HFFc6 (cell line): ENCODE measurements around the gene HHAT. TPM values are rescaled to one million over a fixed set of nuclear protein-coding genes. Genes with fewer than 3 reads are reported as not detected.

Experiments used
- DNase-seq: peaks from one replicate; pipeline ENCODE4 v3.0.0-alpha.2; 2018
- H3K27ac Mint-ChIP-seq: 2 replicates; pipeline ENCODE4 v1.8.0; 2020; ENCODE audit warnings: mild to moderate bottlenecking, mixed read lengths
- H3K27me3 Mint-ChIP-seq: 2 replicates; pipeline ENCODE4 v1.8.0; 2021; ENCODE audit warnings: mild to moderate bottlenecking, moderate library complexity, mixed read lengths; ENCODE audit not compliant: insufficient read depth
- H3K36me3 Mint-ChIP-seq: 2 replicates; pipeline ENCODE4 v1.8.0; 2021; ENCODE audit warnings: low read depth, mixed read lengths
- H3K4me1 Mint-ChIP-seq: 2 replicates; pipeline ENCODE4 v1.8.0; 2020; ENCODE audit warnings: low read depth, mixed read lengths
- H3K4me3 Mint-ChIP-seq: 2 replicates; pipeline ENCODE4 v1.8.0; 2020; ENCODE audit warnings: mild to moderate bottlenecking, moderate library complexity, mixed read lengths
- H3K9me3 Mint-ChIP-seq: 2 replicates; pipeline ENCODE4 v1.8.0; 2020; ENCODE audit warnings: mild to moderate bottlenecking, mixed read lengths
- CTCF ChIP-seq: fragments of 200-600 bp; sonication (generic); IDR thresholded peaks from 2 replicates; pipeline ENCODE4 v1.5.0; 2021; ENCODE audit warnings: antibody characterized with exemption, mild to moderate bottlenecking
- total RNA-seq, 6 experiments: library from RNA; stranded (reverse); fragmentation: NEBNext Ultra II Directional; extraction: Animal tissue kit (Norgen Biotek cat#: 25700); gene quantifications; 2 replicates in 1 of 6; 3 replicates in 5 of 6; pipeline ENCODE4 v1.2.3, GENCODE V29; 2021

Gene HHAT
- total RNA-seq, 6 experiments from 2014 or later, result 2.8 to 3.9 (median 3.2) TPM

DNA sequence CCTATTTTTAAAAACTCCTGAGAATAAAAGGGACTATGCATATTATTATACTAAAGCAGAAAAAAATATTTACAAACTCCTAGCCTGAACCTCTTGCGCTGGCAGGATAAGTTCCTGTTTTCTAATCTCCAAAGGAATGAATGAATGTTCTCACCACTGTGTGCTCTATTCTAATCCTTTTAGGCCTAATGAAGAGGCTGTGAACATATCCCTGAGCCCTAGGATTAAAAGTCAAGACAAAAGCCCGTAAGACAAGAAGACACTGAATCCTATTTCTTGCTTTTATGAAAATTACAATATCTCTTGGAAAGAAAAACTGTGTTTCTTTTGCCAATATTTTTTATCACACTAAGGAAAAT lies 317.5 kb downstream of the HHAT start:
- H3K27ac Mint-ChIP-seq, result no peak overlapping the region
- no peak overlapping the region for H3K4me3 Mint-ChIP-seq
- H3K36me3 Mint-ChIP-seq, result no peaks in the 10 kb centered on the region
- no peaks in the 10 kb centered on the region for H3K27me3 Mint-ChIP-seq
- H3K4me1 Mint-ChIP-seq, result peaks cover 16% of the 10 kb centered on the region
- no peak for TF ChIP-seq CTCF
- no peak for DNase-seq
- H3K9me3 Mint-ChIP-seq, result no peaks in the 10 kb centered on the region

- no peak for TF ChIP-seq CTCF
- Mint-ChIP-seq H3K36me3 (no peaks in the 10 kb centered on the region), H3K4me1 (peaks cover 16% of the 10 kb centered on the region), H3K4me3 (no peak overlapping the region), H3K27ac (no peak overlapping the region; the same call in 1 of the 2 replicates), H3K9me3 (no peaks in the 10 kb centered on the region), H3K27me3 (no peaks in the 10 kb centered on the region)
- DNase-seq, result no peak
Measured at GRCh38 chr1:210647406-210648333, 319.0 kb downstream of the HHAT start.

DNA sequence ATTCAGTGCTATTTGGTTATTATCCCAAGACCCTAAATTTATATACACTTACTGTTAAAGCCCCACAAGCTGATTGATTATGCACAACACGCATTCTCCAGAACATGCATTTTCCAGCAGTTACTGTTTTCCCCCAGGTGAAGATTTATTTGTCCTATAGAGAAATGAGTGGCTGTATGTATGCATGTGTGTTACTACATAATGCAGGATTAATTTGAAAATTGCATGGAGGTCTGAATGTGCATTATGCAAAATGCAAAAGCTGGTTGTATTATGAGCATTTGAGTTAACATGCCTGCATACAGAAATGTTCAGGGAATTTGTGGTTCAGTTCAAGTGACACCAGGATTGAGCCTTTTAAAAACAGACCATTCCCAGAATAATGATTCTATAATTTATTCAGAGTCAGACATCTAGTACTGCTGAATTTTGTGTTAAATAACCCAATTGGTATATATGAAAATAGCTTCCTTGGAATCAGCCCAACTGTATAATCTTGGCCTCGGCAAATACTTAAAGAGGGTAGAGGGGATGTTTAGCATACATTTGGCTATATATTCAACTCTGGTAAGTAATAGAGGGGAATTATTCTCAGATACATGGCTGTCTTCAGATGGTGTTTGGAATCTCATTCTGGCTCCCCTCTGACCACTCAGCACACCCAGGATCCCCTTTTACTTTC lies 320.0 kb downstream of the HHAT start:
- Mint-ChIP-seq H3K4me1 (peaks cover 16% of the 10 kb centered on the region), H3K36me3 (no peaks in the 10 kb centered on the region), H3K4me3 (no peak overlapping the region), H3K27me3 (no peaks in the 10 kb centered on the region), H3K9me3 (no peaks in the 10 kb centered on the region), H3K27ac (no peak overlapping the region)
- no peak for DNase-seq
- TF ChIP-seq CTCF, result no peak

DNA sequence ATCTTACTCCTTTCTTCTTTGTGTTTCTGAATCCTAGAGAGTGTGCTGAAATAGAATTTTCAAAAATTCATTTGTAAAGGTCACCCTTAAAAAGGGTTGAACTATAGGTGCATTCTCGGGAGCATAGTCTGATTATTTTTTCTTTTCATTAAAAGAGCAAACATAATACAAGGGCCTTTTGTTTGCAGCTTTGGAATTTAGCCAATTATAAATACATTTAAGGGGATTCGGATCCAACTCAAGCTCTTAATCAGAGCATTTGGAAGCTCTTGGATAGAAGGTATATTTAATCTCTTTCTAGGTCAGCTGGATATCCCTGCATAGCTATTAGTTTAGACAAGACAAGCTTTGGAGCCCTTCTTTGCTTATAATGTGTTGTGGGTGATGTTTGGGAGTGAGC lies 321.7 kb downstream of the HHAT start:
- H3K9me3 Mint-ChIP-seq, result no peaks in the 10 kb centered on the region

More for the DNA sequence above, 321.7 kb downstream of the HHAT start:
- H3K27ac Mint-ChIP-seq, result no peak overlapping the region
- no peak for DNase-seq
- no peaks in the 10 kb centered on the region for H3K36me3 Mint-ChIP-seq
- no peak overlapping the region for H3K4me3 Mint-ChIP-seq
- no peaks in the 10 kb centered on the region for H3K27me3 Mint-ChIP-seq
- TF ChIP-seq CTCF, result no peak
- peaks cover 16% of the 10 kb centered on the region for H3K4me1 Mint-ChIP-seq
